Ishikawa (cell line): ENCODE data around the gene C5AR2.

Experiments
- CEBPB ChIP-seq: IDR thresholded peaks from 2 replicates; pipeline ENCODE4 v1.6.1; 2012
- CREB1 ChIP-seq: IDR thresholded peaks from 2 replicates; pipeline ENCODE4 v1.6.1; 2012; ENCODE audit warnings: low read depth
- EGR1 ChIP-seq: IDR thresholded peaks from 2 replicates; pipeline ENCODE4 v1.6.1; 2012
- EP300 ChIP-seq: IDR thresholded peaks from 2 replicates; pipeline ENCODE4 v1.6.1; 2012; ENCODE audit warnings: borderline replicate concordance
- FOXM1 ChIP-seq: IDR thresholded peaks from 2 replicates; pipeline ENCODE4 v1.6.1; 2012; ENCODE audit warnings: low read depth, borderline replicate concordance
- NFIC ChIP-seq: IDR thresholded peaks from 2 replicates; pipeline ENCODE4 v1.6.1; 2012
- RAD21 ChIP-seq: IDR thresholded peaks from 2 replicates; pipeline ENCODE4 v1.6.1; 2012; ENCODE audit warnings: low read depth
- TAF1 ChIP-seq: IDR thresholded peaks from 2 replicates; pipeline ENCODE4 v1.6.1; 2012; ENCODE audit warnings: low read depth, mild to moderate bottlenecking
- TCF12 ChIP-seq: IDR thresholded peaks from 2 replicates; pipeline ENCODE4 v1.6.1; 2012; ENCODE audit warnings: low read depth
- TEAD4 ChIP-seq: IDR thresholded peaks from 2 replicates; pipeline ENCODE4 v1.6.1; 2012
- YY1 ChIP-seq: IDR thresholded peaks from 2 replicates; pipeline ENCODE4 v1.6.1; 2012; ENCODE audit warnings: low read depth
- ZBTB7A ChIP-seq: IDR thresholded peaks from 2 replicates; pipeline ENCODE4 v1.6.1; 2012; ENCODE audit warnings: low read depth
- TF ChIP-seq, protein P1 (sequence below): IDR thresholded peaks from 2 replicates; pipeline ENCODE4 v1.6.1; 2012
- TF ChIP-seq, protein P2 (sequence below): IDR thresholded peaks from 2 replicates; pipeline ENCODE4 v1.6.1; 2012; ENCODE audit warnings: low read depth, mild to moderate bottlenecking
- TF ChIP-seq, protein P3 (sequence below): IDR thresholded peaks from 2 replicates; pipeline ENCODE4 v1.6.1; 2012

Gene C5AR2

DNA sequence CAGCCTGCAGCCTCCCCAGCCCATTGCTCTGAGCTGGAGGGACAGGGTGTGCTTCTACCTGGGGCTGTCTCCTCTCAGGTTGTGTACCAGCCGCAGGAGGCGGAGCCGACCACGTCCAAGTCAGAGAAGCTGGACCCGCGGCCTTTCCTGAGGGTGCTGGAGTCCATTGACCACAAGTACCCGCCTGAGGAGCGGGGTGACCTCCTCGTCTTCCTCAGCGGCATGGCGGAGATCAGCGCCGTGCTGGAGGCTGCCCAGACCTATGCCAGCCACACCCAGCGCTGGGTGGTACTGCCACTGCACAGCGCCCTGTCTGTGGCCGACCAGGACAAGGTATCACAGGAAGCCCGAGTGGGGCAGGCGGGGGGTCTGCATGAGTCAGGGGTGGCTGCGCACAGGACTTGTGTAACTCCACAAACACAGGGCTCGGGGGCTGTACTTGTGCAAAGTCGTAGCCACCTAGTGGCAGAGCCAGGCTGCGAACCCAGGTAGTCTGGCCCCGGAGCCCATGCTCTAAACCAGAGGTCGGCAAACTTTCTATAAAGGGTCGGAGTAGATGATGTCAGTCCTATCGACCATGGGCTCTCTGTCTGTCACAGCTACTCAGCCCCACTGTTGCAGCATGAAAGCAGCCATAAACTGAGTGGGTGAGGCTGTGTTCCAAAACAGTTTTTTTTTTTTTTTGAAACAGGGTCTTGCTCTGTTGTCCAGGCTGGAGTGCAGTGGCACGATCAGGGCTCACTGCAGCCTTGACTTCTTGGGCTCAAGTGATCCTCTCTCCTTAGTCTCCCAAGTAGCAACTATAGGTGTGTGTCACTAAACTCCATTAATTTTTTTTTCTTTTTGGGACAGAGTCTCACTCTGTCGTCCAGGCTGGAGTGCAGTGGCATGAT is 26.1 kb downstream of the C5AR2 start:
- TF ChIP-seq, protein P1, sequence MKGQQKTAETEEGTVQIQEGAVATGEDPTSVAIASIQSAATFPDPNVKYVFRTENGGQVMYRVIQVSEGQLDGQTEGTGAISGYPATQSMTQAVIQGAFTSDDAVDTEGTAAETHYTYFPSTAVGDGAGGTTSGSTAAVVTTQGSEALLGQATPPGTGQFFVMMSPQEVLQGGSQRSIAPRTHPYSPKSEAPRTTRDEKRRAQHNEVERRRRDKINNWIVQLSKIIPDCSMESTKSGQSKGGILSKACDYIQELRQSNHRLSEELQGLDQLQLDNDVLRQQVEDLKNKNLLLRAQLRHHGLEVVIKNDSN, result no peak
- TF ChIP-seq NFIC (no peak), CEBPB (no peak), EP300 (no peak), TAF1 (no peak), CREB1 (no peak), YY1 (no peak), RAD21 (no peak), FOXM1 (no peak), EGR1 (no peak), TEAD4 (no peak), ZBTB7A (no peak), TCF12 (no peak)
- TF ChIP-seq, protein P2, sequence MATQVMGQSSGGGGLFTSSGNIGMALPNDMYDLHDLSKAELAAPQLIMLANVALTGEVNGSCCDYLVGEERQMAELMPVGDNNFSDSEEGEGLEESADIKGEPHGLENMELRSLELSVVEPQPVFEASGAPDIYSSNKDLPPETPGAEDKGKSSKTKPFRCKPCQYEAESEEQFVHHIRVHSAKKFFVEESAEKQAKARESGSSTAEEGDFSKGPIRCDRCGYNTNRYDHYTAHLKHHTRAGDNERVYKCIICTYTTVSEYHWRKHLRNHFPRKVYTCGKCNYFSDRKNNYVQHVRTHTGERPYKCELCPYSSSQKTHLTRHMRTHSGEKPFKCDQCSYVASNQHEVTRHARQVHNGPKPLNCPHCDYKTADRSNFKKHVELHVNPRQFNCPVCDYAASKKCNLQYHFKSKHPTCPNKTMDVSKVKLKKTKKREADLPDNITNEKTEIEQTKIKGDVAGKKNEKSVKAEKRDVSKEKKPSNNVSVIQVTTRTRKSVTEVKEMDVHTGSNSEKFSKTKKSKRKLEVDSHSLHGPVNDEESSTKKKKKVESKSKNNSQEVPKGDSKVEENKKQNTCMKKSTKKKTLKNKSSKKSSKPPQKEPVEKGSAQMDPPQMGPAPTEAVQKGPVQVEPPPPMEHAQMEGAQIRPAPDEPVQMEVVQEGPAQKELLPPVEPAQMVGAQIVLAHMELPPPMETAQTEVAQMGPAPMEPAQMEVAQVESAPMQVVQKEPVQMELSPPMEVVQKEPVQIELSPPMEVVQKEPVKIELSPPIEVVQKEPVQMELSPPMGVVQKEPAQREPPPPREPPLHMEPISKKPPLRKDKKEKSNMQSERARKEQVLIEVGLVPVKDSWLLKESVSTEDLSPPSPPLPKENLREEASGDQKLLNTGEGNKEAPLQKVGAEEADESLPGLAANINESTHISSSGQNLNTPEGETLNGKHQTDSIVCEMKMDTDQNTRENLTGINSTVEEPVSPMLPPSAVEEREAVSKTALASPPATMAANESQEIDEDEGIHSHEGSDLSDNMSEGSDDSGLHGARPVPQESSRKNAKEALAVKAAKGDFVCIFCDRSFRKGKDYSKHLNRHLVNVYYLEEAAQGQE, result no peak
- TF ChIP-seq, protein P3, sequence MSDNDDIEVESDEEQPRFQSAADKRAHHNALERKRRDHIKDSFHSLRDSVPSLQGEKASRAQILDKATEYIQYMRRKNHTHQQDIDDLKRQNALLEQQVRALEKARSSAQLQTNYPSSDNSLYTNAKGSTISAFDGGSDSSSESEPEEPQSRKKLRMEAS, result no peak

DNA sequence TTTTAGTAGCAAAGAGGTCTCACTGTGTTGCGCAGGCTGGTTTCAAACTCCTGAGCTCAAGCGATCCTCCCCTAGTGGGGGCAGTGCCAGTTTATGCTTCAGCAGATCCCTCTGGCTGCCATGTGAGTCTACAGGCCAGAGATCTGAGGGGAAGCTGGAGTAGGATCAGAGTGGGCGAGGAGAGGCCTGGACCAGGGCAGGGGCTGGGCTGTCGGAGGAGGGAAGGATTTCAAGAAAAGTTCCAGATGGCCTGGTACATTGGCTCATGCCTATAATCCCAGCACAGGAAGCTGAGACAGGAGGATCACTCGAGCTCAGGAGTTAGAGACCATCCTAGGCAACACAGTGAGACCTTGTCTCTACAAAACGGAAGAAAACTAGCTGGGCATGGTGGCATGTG is 27.0 kb downstream of the C5AR2 start:
- TF ChIP-seq, protein P1, result no peak
- TF ChIP-seq EP300 (no peak), YY1 (no peak), TAF1 (no peak), TCF12 (no peak), CEBPB (no peak), TEAD4 (no peak), EGR1 (no peak), NFIC (no peak), FOXM1 (no peak), CREB1 (no peak), ZBTB7A (no peak), RAD21 (no peak)
- TF ChIP-seq, protein P2, result no peak
- TF ChIP-seq, protein P3, result no peak

DNA sequence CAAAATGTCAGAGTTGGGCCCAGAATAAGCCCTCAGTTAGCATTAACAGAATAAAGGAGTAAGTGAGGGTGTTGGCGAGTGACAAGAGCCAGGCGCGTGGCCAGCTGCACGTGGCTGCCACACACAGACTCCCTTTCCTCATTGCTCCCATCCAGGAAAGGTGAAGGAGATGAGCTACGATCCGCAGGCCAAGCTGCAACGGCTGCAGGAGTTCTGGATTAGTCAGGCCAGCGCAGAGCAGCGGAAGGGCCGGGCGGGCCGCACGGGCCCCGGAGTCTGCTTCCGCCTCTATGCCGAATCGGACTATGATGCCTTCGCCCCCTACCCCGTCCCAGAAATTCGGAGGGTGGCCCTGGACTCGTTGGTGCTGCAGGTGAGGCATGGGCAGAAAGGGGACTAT is 30.3 kb downstream of the C5AR2 start:
- TF ChIP-seq CEBPB (no peak), RAD21 (no peak), TCF12 (no peak), YY1 (no peak), TEAD4 (no peak)
- TF ChIP-seq, protein P2, result no peak

DNA sequence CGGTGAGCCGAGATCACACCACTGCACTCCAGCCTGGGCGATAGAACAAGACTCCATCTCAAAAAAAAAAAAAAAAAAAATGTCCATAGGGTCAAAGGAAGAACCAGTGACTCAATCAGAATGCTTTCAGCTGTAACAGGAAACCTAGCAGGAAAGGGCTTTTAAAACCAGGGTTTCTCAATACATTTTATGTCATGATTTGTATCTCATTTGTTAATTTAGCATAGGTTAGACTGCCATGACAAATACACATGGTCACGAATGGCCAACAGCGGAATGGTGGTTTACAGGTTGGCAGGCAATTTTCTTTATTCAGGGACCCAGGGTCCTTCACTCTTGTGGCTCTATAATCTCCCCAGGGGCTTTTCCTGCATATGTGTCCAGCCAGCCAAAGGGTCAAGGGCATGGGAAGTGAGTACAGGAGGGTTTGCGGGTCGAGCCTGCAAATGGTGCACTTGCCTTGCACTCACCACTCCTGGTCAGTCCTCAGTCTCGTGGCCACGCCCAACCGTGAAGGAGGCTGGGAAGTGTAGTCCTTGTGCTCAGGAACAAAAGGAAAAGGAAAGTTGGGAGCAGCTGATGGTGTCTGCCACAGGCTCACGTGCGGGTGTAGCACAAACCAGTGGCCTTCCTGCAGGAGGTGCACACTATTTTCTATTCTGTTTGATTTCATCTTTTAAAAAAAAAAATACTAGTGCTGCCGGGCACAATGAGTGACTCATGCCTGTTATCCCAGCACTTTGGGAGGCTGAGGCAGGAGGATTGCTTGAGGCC is 32.0 kb downstream of the C5AR2 start:
- no peak for TF ChIP-seq ZBTB7A
- no peak for TF ChIP-seq RAD21
- no peak for TF ChIP-seq CEBPB
- TF ChIP-seq FOXM1, result no peak
- TF ChIP-seq EP300, result no peak
- TF ChIP-seq EGR1, result no peak
- no peak for TF ChIP-seq TCF12
- TF ChIP-seq TAF1, result no peak
- TF ChIP-seq, protein P3, result no peak
- TF ChIP-seq, protein P2, result no peak
- no peak for TF ChIP-seq TEAD4
- TF ChIP-seq CREB1, result no peak
- no peak for TF ChIP-seq YY1
- TF ChIP-seq, protein P1, result no peak
- TF ChIP-seq NFIC, result no peak
